H9 (cell line): ENCODE results near the gene ERICH6B. TPM values are rescaled to one million over a fixed set of nuclear protein-coding genes. Genes with fewer than 3 reads are reported as not detected.

Source experiments
- DNase-seq: peaks from one replicate; pipeline ENCODE4 v3.0.0-alpha.2; 2017
- H2AFZ ChIP-seq: one replicate; pipeline ENCODE4 v1.6.1; 2013; ENCODE audit warnings: mild to moderate bottlenecking, low read length, control low read depth, moderate library complexity
- H2AK5ac ChIP-seq: 2 replicates; pipeline ENCODE4 v1.6.1; 2013; ENCODE audit warnings: low read length, control low read depth, mixed read lengths; ENCODE audit not compliant: insufficient read length
- H2BK120ac ChIP-seq: one replicate; pipeline ENCODE4 v1.6.1; 2013; ENCODE audit warnings: low read depth, mild to moderate bottlenecking, low read length, control low read depth, inconsistent platforms; ENCODE audit not compliant: poor library complexity, severe bottlenecking
- H2BK12ac ChIP-seq: 2 replicates; pipeline ENCODE4 v1.6.1; 2013; ENCODE audit warnings: low read length, control low read depth, mixed read lengths, low read depth; ENCODE audit not compliant: insufficient read length
- H2BK15ac ChIP-seq: 2 replicates; pipeline ENCODE4 v1.6.1; 2013; ENCODE audit warnings: low read depth, low read length, control low read depth
- H2BK20ac ChIP-seq: one replicate; pipeline ENCODE4 v1.6.1; 2013; ENCODE audit warnings: low read depth, mild to moderate bottlenecking, low read length, control low read depth, inconsistent platforms; ENCODE audit not compliant: poor library complexity, severe bottlenecking
- H2BK5ac ChIP-seq: 2 replicates; pipeline ENCODE4 v1.6.1; 2013; ENCODE audit warnings: low read length, control low read depth, mixed read lengths; ENCODE audit not compliant: insufficient read length
- H3K14ac ChIP-seq: 2 replicates; pipeline ENCODE4 v1.6.1; 2013; ENCODE audit warnings: low read length, control low read depth; ENCODE audit not compliant: insufficient read depth
- H3K18ac ChIP-seq: 2 replicates; pipeline ENCODE4 v1.6.1; 2013; ENCODE audit warnings: low read depth, mild to moderate bottlenecking, mixed read lengths, low read length, control low read depth; ENCODE audit not compliant: insufficient read length
- H3K23ac ChIP-seq: 2 replicates; pipeline ENCODE4 v1.6.1; 2013; ENCODE audit warnings: low read length, control low read depth, mixed read lengths, low read depth; ENCODE audit not compliant: insufficient read length
- H3K23me2 ChIP-seq: 2 replicates; pipeline ENCODE4 v1.6.1; 2013; ENCODE audit warnings: low read depth, mild to moderate bottlenecking, mixed read lengths, low read length, control low read depth; ENCODE audit not compliant: insufficient read length, poor library complexity, severe bottlenecking
- H3K27ac ChIP-seq: 2 replicates; pipeline ENCODE4 v1.5.1; 2013; ENCODE audit warnings: low read length, control low read depth, mixed read lengths, low read depth; ENCODE audit not compliant: insufficient read length
- H3K27me3 ChIP-seq: 2 replicates; pipeline ENCODE4 v1.6.1; 2013; ENCODE audit warnings: low read length, control low read depth, inconsistent platforms; ENCODE audit not compliant: insufficient read depth
- H3K4ac ChIP-seq: 2 replicates; pipeline ENCODE4 v1.6.1; 2013; ENCODE audit warnings: low read depth, mild to moderate bottlenecking, control low read depth, inconsistent platforms, low read length, moderate library complexity
- H3K4me1 ChIP-seq: 2 replicates; pipeline ENCODE4 v1.6.1; 2013; ENCODE audit warnings: low read length, control low read depth, inconsistent platforms; ENCODE audit not compliant: insufficient read depth
- H3K4me2 ChIP-seq: 2 replicates; pipeline ENCODE4 v1.6.1; 2013; ENCODE audit warnings: low read length, control low read depth, mixed read lengths; ENCODE audit not compliant: insufficient read length, insufficient read depth
- H3K56ac ChIP-seq: 2 replicates; pipeline ENCODE4 v1.6.1; 2013; ENCODE audit warnings: low read depth, mild to moderate bottlenecking, mixed read lengths, low read length, control low read depth; ENCODE audit not compliant: insufficient read length
- H3K79me1 ChIP-seq: 2 replicates; pipeline ENCODE4 v1.6.1; 2013; ENCODE audit warnings: low read depth, mild to moderate bottlenecking, moderate library complexity, low read length, control low read depth, inconsistent platforms; ENCODE audit not compliant: insufficient read depth, poor library complexity, severe bottlenecking
- H3K79me2 ChIP-seq: 2 replicates; pipeline ENCODE4 v1.6.1; 2013; ENCODE audit warnings: low read length, control low read depth, inconsistent platforms; ENCODE audit not compliant: insufficient read depth
- H3K9ac ChIP-seq: 2 replicates; pipeline ENCODE4 v1.6.1; 2013; ENCODE audit warnings: low read length, control low read depth, mixed read lengths; ENCODE audit not compliant: insufficient read length; ENCODE audit errors: extremely low read depth
- H3K9me3 ChIP-seq: one replicate; pipeline ENCODE4 v1.6.1; 2013; ENCODE audit warnings: low read depth, low read length, inconsistent platforms; ENCODE audit not compliant: control insufficient read depth
- H3T11ph ChIP-seq: one replicate; pipeline ENCODE4 v1.6.1; 2013; ENCODE audit warnings: mild to moderate bottlenecking, low read length, control low read depth, inconsistent platforms
- H4K20me1 ChIP-seq: one replicate; pipeline ENCODE4 v1.6.1; 2013; ENCODE audit not compliant: control insufficient read depth, insufficient read length, insufficient read depth
- H4K5ac ChIP-seq: 2 replicates; pipeline ENCODE4 v1.6.1; 2013; ENCODE audit warnings: low read depth, mild to moderate bottlenecking, mixed read lengths, low read length, control low read depth; ENCODE audit not compliant: insufficient read length
- H4K8ac ChIP-seq: replicated peaks from 2 replicates; pipeline ENCODE4 v1.6.1; 2013; ENCODE audit warnings: low read length, control low read depth, mixed read lengths, low read depth; ENCODE audit not compliant: insufficient read length
- H4K91ac ChIP-seq: 2 replicates; pipeline ENCODE4 v1.6.1; 2013; ENCODE audit warnings: low read depth, mild to moderate bottlenecking, moderate library complexity, mixed read lengths, low read length, control low read depth; ENCODE audit not compliant: insufficient read length
- H3K27ac Mint-ChIP-seq, 3 experiments: 2 replicates in 2 of 3; 3 replicates in 1 of 3; pipeline ENCODE4 v1.8.0; 2020 to 2021; ENCODE audit warnings: mixed read lengths in 3 of 3, mild to moderate bottlenecking in 1 of 3, moderate library complexity in 1 of 3
- H3K27me3 Mint-ChIP-seq: 2 replicates; pipeline ENCODE4 v1.8.0; 2021; ENCODE audit warnings: low read depth, mild to moderate bottlenecking, moderate library complexity, mixed read lengths
- H3K36me3 Mint-ChIP-seq, 3 experiments: 2 replicates in 2 of 3; 3 replicates in 1 of 3; pipeline ENCODE4 v1.8.0; 2020 to 2021; ENCODE audit warnings: low read depth in 3 of 3, mixed read lengths in 3 of 3; ENCODE audit not compliant: insufficient read depth in 1 of 3
- H3K4me1 Mint-ChIP-seq, 2 experiments: 2 replicates each; pipeline ENCODE4 v1.8.0; 2020; ENCODE audit warnings: mixed read lengths in 2 of 2
- H3K4me3 Mint-ChIP-seq, 2 experiments: 2 replicates in 1 of 2; 3 replicates in 1 of 2; pipeline ENCODE4 v1.8.0; 2020 to 2021; ENCODE audit warnings: mild to moderate bottlenecking in 2 of 2, mixed read lengths in 2 of 2, moderate library complexity in 1 of 2
- H3K9me3 Mint-ChIP-seq, 2 experiments: 2 replicates in 1 of 2; 3 replicates in 1 of 2; pipeline ENCODE4 v1.8.0; 2020; ENCODE audit warnings: mild to moderate bottlenecking in 2 of 2, mixed read lengths in 2 of 2, moderate library complexity in 1 of 2
- WGBS: extraction: QIAGEN DNeasy Blood & Tissue Kit; methylation state at CpG from one replicate; pipeline ENCODE4 v1.1.7; 2013; ENCODE audit warnings: missing lambda C conversion rate, low lambda C conversion rate, mixed read lengths; ENCODE audit not compliant: insufficient read length; ENCODE audit errors: extremely low coverage; 5-methylcytosine and 5-hydroxymethylcytosine counted together
- total RNA-seq: library from RNA; stranded (reverse); gene quantifications from 2 replicates; pipeline ENCODE4 v1.2.1, GENCODE V29; 2021
- TF ChIP-seq, protein P1 (sequence below): fragments of 200-600 bp; sonication (generic); conservative IDR thresholded peaks from 3 replicates; pipeline ENCODE4 v1.8.0; 2021; ENCODE audit warnings: antibody characterized with exemption, mild to moderate bottlenecking

The ERICH6B gene
- total RNA-seq, 1 experiment from 2014 or later = not detected

GRCh38 chr13:45659536-45659935, 44.0 kb upstream of the ERICH6B start:
- no peak overlapping the region for H3K4ac ChIP-seq
- no peaks in the 10 kb centered on the region for H4K20me1 ChIP-seq
- H3K9ac ChIP-seq = no peak overlapping the region
- H4K8ac ChIP-seq = no peak overlapping the region
- no peak overlapping the region for H2BK15ac ChIP-seq
- no peak for DNase-seq
- H3K56ac ChIP-seq = no peak overlapping the region
- H3K27ac Mint-ChIP-seq = no peak overlapping the region
- no peak overlapping the region for H4K5ac ChIP-seq
- no peaks in the 10 kb centered on the region for H3K27me3 ChIP-seq
- H2BK5ac ChIP-seq = no peak overlapping the region
- no peaks in the 10 kb centered on the region for H3K27me3 Mint-ChIP-seq
- H3K4me2 ChIP-seq = no peak overlapping the region
- H2BK120ac ChIP-seq = no peak overlapping the region
- H2BK20ac ChIP-seq = no peak overlapping the region
- TF ChIP-seq, protein P1, sequence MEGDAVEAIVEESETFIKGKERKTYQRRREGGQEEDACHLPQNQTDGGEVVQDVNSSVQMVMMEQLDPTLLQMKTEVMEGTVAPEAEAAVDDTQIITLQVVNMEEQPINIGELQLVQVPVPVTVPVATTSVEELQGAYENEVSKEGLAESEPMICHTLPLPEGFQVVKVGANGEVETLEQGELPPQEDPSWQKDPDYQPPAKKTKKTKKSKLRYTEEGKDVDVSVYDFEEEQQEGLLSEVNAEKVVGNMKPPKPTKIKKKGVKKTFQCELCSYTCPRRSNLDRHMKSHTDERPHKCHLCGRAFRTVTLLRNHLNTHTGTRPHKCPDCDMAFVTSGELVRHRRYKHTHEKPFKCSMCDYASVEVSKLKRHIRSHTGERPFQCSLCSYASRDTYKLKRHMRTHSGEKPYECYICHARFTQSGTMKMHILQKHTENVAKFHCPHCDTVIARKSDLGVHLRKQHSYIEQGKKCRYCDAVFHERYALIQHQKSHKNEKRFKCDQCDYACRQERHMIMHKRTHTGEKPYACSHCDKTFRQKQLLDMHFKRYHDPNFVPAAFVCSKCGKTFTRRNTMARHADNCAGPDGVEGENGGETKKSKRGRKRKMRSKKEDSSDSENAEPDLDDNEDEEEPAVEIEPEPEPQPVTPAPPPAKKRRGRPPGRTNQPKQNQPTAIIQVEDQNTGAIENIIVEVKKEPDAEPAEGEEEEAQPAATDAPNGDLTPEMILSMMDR = no peak
- no peak overlapping the region for H3T11ph ChIP-seq
- H3K79me2 ChIP-seq = no peaks in the 10 kb centered on the region
- H3K18ac ChIP-seq = no peak overlapping the region
- no peak overlapping the region for H4K91ac ChIP-seq
- no peak overlapping the region for H2BK12ac ChIP-seq
- peaks cover 0 to 2% of the 10 kb centered on the region in 2 experiments; a peak in 1 of 4 replicates for H3K4me1 Mint-ChIP-seq
- H3K9me3 ChIP-seq = no peaks in the 10 kb centered on the region
- no peaks in the 10 kb centered on the region for H3K23me2 ChIP-seq
- H2AK5ac ChIP-seq = no peak overlapping the region
- no peaks in the 10 kb centered on the region for H3K79me1 ChIP-seq
- no peaks in the 10 kb centered on the region; a peak in 1 of 5 replicates for H3K9me3 Mint-ChIP-seq
- WGBS = no CpG with 5 or more reads among the region's 3 CpGs
- H3K23ac ChIP-seq = no peak overlapping the region
- peaks cover 0 to 5% (median 0%) of the 10 kb centered on the region in 3 experiments; a peak in 3 of 7 replicates for H3K36me3 Mint-ChIP-seq
- no peak overlapping the region for H3K4me3 Mint-ChIP-seq
- no peaks in the 10 kb centered on the region for H3K4me1 ChIP-seq
- no peak overlapping the region for H3K14ac ChIP-seq
- no peak overlapping the region for H3K27ac ChIP-seq
- no peak overlapping the region for H2AFZ ChIP-seq
